Measurements from ENCODE around the gene IRAG1. TPM values are rescaled to one million over a fixed set of nuclear protein-coding genes. Genes with fewer than 3 reads are reported as not detected.

IRAG1 gene
- total RNA-seq, 1 donor from 2014 or later: not detected

DNA sequence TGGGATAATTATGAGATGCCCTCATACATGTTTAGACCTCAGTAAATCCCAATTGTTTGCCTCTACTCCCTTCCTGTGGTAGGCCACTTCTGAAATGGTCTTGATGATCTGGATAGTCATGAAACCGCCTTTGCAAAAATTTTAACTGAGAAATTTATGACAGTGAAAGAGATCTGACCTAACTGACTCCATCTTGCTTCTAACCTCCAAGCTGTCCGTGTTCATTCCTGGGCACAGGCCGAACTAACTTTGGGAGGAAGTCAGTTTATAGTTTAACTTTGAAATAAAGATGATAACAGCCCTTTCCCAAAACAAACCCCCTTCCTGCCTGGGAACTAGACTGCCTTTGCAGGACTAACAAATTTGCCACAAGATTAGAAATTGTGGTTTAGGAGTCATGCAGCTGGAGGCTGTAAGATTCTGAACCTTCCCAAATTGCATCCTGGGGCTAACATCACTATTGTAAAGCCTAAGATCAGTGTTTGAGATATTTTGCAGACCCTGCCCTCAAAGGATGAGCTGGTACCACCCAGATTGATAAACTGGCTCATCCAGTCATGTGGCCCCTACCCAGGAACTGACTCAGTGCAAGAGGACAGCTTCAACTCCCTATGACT lies 37.6 kb upstream of the IRAG1 start:
- no peaks in the 10 kb centered on the region for H3K27me3 Mint-ChIP-seq
- ATAC-seq (ENCODE audit: low read depth) (no peak), DNase-seq (no peak)
- H3K27ac Mint-ChIP-seq: no peak overlapping the region
- intact Hi-C loops (cut with micrococcal nuclease): no loop called here
- ChIA-PET POLR2A (interaction anchor here (0.6 kb wide), 1 partner anchor 143 kb away, joined by 5 read pairs; no protein-coding TSS in a partner anchor), CTCF (interaction anchor here (0.8 to 1.3 kb wide), 4 partner anchors 9 to 329 kb away, joined by 3 read pairs; no protein-coding TSS in a partner anchor)
- no peak overlapping the region for H3K4me3 Mint-ChIP-seq
- H3K36me3 Mint-ChIP-seq (ENCODE audit: low read depth): no peaks in the 10 kb centered on the region
- peaks cover 30% of the 10 kb centered on the region for H3K4me1 Mint-ChIP-seq
- no peaks in the 10 kb centered on the region for H3K9me3 Mint-ChIP-seq
- TF ChIP-seq, protein P1, sequence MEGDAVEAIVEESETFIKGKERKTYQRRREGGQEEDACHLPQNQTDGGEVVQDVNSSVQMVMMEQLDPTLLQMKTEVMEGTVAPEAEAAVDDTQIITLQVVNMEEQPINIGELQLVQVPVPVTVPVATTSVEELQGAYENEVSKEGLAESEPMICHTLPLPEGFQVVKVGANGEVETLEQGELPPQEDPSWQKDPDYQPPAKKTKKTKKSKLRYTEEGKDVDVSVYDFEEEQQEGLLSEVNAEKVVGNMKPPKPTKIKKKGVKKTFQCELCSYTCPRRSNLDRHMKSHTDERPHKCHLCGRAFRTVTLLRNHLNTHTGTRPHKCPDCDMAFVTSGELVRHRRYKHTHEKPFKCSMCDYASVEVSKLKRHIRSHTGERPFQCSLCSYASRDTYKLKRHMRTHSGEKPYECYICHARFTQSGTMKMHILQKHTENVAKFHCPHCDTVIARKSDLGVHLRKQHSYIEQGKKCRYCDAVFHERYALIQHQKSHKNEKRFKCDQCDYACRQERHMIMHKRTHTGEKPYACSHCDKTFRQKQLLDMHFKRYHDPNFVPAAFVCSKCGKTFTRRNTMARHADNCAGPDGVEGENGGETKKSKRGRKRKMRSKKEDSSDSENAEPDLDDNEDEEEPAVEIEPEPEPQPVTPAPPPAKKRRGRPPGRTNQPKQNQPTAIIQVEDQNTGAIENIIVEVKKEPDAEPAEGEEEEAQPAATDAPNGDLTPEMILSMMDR (IDR thresholded peaks at IDR 0.05): no peak

DNA sequence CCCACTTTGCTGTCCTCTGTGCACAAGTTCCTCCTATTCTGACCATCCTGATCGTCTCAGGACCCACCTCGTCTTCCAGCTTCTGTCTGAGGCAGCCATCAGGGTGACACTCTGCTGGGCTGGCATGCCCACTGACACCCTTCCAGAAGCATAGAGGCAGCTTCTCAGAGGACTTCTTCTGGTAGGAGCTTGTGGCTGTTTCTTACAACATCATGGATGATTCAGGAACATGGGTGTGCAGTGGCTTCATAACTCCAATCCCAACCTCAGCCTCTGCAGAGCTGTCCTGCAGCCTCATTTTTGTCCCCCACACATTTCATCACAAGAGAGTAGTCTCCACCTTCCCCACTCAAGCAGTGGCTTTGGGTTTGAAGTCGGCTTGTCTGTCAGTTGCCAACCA lies 36.6 kb upstream of the IRAG1 start:
- ChIA-PET POLR2A (interaction anchor here (0.6 kb wide), 1 partner anchor 142 kb away, joined by 5 read pairs; no protein-coding TSS in a partner anchor), CTCF (interaction anchor here (1.0 to 1.4 kb wide), 4 partner anchors 8 to 328 kb away, joined by 3 to 8 read pairs (median 3); no protein-coding TSS in a partner anchor)
- intact Hi-C loops (cut with micrococcal nuclease): no loop called here
- Mint-ChIP-seq H3K4me3 (no peak overlapping the region), H3K27ac (no peak overlapping the region), H3K36me3 (ENCODE audit: low read depth) (no peaks in the 10 kb centered on the region), H3K4me1 (peaks cover 30% of the 10 kb centered on the region), H3K9me3 (no peaks in the 10 kb centered on the region), H3K27me3 (no peaks in the 10 kb centered on the region)
- TF ChIP-seq, protein P1 (IDR thresholded peaks at IDR 0.05): no peak
- ATAC-seq (ENCODE audit: low read depth) (no peak), DNase-seq (no peak)

DNA sequence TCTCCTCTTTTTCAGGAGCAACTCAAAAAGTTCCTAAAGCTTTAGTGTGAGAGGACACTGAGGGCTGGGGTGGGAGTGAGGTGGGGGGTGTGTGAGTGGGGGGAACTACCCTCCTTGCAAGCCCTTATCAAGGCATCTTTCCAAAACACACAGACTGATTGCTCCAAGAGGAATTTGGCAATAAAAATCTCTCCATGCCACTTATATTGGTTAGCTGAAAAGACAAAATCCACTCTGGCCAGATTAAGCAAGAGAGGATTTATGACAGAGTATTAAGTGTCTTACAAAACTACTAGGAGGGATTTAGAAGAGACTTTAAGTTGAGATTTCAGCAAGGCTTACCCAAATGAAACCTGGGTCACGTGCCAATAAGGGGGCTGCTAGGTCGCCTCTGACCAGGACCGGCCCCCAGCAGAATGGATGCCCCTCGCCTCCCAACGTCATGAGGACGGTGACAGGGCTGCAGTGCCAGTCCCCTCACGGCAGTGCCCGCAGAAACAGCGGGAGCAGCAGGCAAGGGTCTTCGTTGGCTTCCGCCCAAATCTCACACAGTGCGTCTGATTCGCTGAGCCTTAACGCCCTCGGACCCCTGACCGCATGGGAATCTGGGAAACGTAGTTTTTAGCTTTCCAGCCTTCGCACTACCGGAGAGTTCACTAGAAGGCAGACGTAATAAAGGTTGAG lies 35.4 kb upstream of the IRAG1 start:
- Mint-ChIP-seq H3K36me3 (ENCODE audit: low read depth) (no peaks in the 10 kb centered on the region), H3K4me1 (peaks cover 29% of the 10 kb centered on the region), H3K27ac (no peak overlapping the region), H3K4me3 (no peak overlapping the region), H3K9me3 (no peaks in the 10 kb centered on the region), H3K27me3 (no peaks in the 10 kb centered on the region)
- intact Hi-C loops (cut with micrococcal nuclease): no loop called here
- ChIA-PET CTCF (interaction anchor here (1.4 to 1.6 kb wide), 2 partner anchors 315 to 322 kb away, joined by 8 read pairs; no protein-coding TSS in a partner anchor), POLR2A (interaction anchor here (1.1 kb wide), 1 partner anchor 189 kb away, joined by 3 read pairs; no protein-coding TSS in a partner anchor)
- DNase-seq: no peak
- TF ChIP-seq, protein P1 (IDR thresholded peaks at IDR 0.05): no peak
- no peak for ATAC-seq (ENCODE audit: low read depth)

DNA sequence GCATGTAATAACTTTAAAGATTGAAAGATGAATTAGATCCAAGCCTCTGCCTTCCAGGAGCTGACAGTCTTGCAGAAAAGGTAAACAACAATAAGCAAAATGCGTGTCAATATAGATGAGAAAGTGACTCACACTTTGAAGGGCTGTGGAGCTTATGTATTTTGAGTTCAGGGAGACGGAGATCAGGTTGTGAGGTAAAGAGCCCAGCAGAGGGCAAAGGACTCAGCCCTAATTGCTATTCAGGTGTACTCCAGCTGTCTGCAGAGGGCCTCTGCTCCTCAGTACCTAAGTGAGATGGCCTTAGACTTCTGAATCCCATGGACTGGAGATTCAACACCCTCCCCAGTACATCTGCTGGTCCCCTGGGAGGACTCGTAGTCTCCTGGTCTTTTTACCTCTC lies 34.6 kb upstream of the IRAG1 start:
- no peak overlapping the region for H3K4me3 Mint-ChIP-seq
- CTCF ChIA-PET: interaction anchor here (0.6 to 1.6 kb wide), 3 partner anchors 8 to 322 kb away, joined by 3 to 8 read pairs (median 3); no protein-coding TSS in a partner anchor
- intact Hi-C loops (cut with micrococcal nuclease): no loop called here
- ATAC-seq (ENCODE audit: low read depth) (no peak), DNase-seq (no peak)
- H3K4me1 Mint-ChIP-seq: peaks cover 29% of the 10 kb centered on the region
- POLR2A ChIA-PET: no interaction called here
- TF ChIP-seq, protein P1 (IDR thresholded peaks at IDR 0.05): no peak
- H3K27me3 Mint-ChIP-seq: no peaks in the 10 kb centered on the region
- no peaks in the 10 kb centered on the region for H3K9me3 Mint-ChIP-seq
- H3K27ac Mint-ChIP-seq: no peak overlapping the region
- H3K36me3 Mint-ChIP-seq (ENCODE audit: low read depth): no peaks in the 10 kb centered on the region

Data from activated B cell treated with CpG ODN at 0.5 μM for 24 hours (primary cell).